ENCODE data around the gene CD226. TPM values are rescaled to one million over a fixed set of nuclear protein-coding genes. Genes with fewer than 3 reads are reported as not detected.

The CD226 gene
- total and polyA plus RNA-seq, 2 of the 13 experiments (the other 11 are each of a cell fraction or from before 2014, with no cell fraction given): 0.13 to 0.77 TPM

- DNase-seq (ENCODE audit: low spot score) (no peak), FAIRE-seq (no peak), ATAC-seq (peak; percentile 51; the same call in 2 of the 3 replicates)
- no TSS peak for BruUV-seq (replicated peaks)
- intact Hi-C loops (cut with micrococcal nuclease; ENCODE audit: unreplicated experiment): no loop called here
- Histone ChIP-seq H4K20me1 (ENCODE audit: insufficient read depth, low read length) (no peaks in the 10 kb centered on the region), H3K27me3 (ENCODE audit: control insufficient read depth in 1 of 2, insufficient read depth in 2 of 2, low read length in 2 of 2) (no peaks in the 10 kb centered on the region; a peak in 1 of 5 replicates), H3K4me2 (ENCODE audit: low read depth, low read length) (no peak overlapping the region), H2AFZ (ENCODE audit: low read length) (no peak overlapping the region), H3K9ac (ENCODE audit: insufficient read depth, low read depth, low read length) (no peak overlapping the region), H3K9me3 (ENCODE audit: low read length) (no peaks in the 10 kb centered on the region), H3K79me2 (ENCODE audit: insufficient read depth, low read length) (no peaks in the 10 kb centered on the region), H3K4me3 (replicated peaks in 1 of 3; ENCODE audit: insufficient read depth in 1 of 3, low read depth in 2 of 3, low read length in 3 of 3) (no peak overlapping the region), H3K27ac (ENCODE audit: extremely low read length, insufficient read depth, low read length) (no peak overlapping the region), H3K36me3 (replicated peaks in 1 of 2; ENCODE audit: control insufficient read depth in 1 of 2, insufficient read depth in 2 of 2, low read length in 2 of 2) (no peaks in the 10 kb centered on the region), H3K4me1 (ENCODE audit: insufficient read depth, low read length) (no peaks in the 10 kb centered on the region)
- POLR2A ChIA-PET: no interaction called here
- TF ChIP-seq ZNF670 (CRISPR knock-in tag; IDR thresholded peaks at IDR 0.05; ENCODE audit: borderline replicate concordance) (no peak), ZNF343 (CRISPR knock-in tag; IDR thresholded peaks at IDR 0.05) (no peak), ZNF33B (CRISPR knock-in tag; IDR thresholded peaks at IDR 0.05) (no peak), CSRNP1 (CRISPR knock-in tag; IDR thresholded peaks at IDR 0.05) (no peak), MAZ (IDR thresholded peaks at IDR 0.05; ENCODE audit: borderline replicate concordance, low read depth, low read length) (no peak), MAZ (CRISPR knock-in tag; IDR thresholded peaks at IDR 0.05; ENCODE audit: low read depth) (no peak), ZNF674 (CRISPR knock-in tag; IDR thresholded peaks at IDR 0.05; ENCODE audit: low read depth) (no peak), ZNF567 (CRISPR knock-in tag; IDR thresholded peaks at IDR 0.05; ENCODE audit: borderline replicate concordance) (no peak), TFDP1 (CRISPR knock-in tag; IDR thresholded peaks at IDR 0.05; ENCODE audit: borderline replicate concordance) (no peak), NFKB2 (CRISPR knock-in tag; IDR thresholded peaks at IDR 0.05; ENCODE audit: borderline replicate concordance) (no peak), HNRNPUL1 (IDR thresholded peaks at IDR 0.05; ENCODE audit: low read depth, low read length) (no peak), ZNF703 (CRISPR knock-in tag; IDR thresholded peaks at IDR 0.05; ENCODE audit: borderline replicate concordance) (no peak), GPBP1L1 (CRISPR knock-in tag; IDR thresholded peaks at IDR 0.05) (no peak), AHDC1 (CRISPR knock-in tag; IDR thresholded peaks at IDR 0.05; ENCODE audit: borderline replicate concordance) (no peak), ZSCAN25 (CRISPR knock-in tag; IDR thresholded peaks at IDR 0.05) (no peak), ATF1 (CRISPR knock-in tag; IDR thresholded peaks at IDR 0.05) (no peak)
- CTCF ChIA-PET (ENCODE audit: low intra/inter-chr PET ratio, low total read pairs): no interaction called here
- 92% methylated on average over 7 of the region's 7 CpGs for WGBS (ENCODE audit: low lambda C conversion rate)
- in situ Hi-C loops (cut with HindIII; ENCODE audit: extremely low pct_ligation_motif_present, low pct_unique_long_range_greater_than_20kb): no loop called here
Observed at GRCh38 chr18:69906765-69907164, 40.9 kb downstream of the CD226 start.
